T-helper 2 cell treated with Interferon-gamma antibody and Interleukin-4, amounts not matched to agents 5 μg/mL and 100 μg/mL, for 36 hours (primary cell): ENCODE results near the gene MTMR12.
A peak's percentile ranks its signal among the peaks of the same experiment; 100 is the strongest.

Experiments
- DNase-seq: peaks from one replicate; pipeline ENCODE4 v3.0.0; 2021; ENCODE audit warnings: low spot score
- H3K27ac Mint-ChIP-seq: one replicate; pipeline ENCODE4 v1.8.0; 2021; ENCODE audit warnings: mild to moderate bottlenecking, mixed read lengths
- H3K27me3 Mint-ChIP-seq: one replicate; pipeline ENCODE4 v1.8.0; 2021; ENCODE audit warnings: low read depth, mixed read lengths
- H3K36me3 Mint-ChIP-seq: one replicate; pipeline ENCODE4 v1.8.0; 2021; ENCODE audit warnings: low read depth, mixed read lengths
- H3K4me1 Mint-ChIP-seq: one replicate; pipeline ENCODE4 v1.8.0; 2021; ENCODE audit warnings: low read depth, mixed read lengths
- H3K4me3 Mint-ChIP-seq: one replicate; pipeline ENCODE4 v1.8.0; 2022; ENCODE audit warnings: mild to moderate bottlenecking, moderate library complexity, mixed read lengths
- H3K9me3 Mint-ChIP-seq: one replicate; pipeline ENCODE4 v1.8.0; 2021; ENCODE audit warnings: mixed read lengths

The MTMR12 gene

DNA sequence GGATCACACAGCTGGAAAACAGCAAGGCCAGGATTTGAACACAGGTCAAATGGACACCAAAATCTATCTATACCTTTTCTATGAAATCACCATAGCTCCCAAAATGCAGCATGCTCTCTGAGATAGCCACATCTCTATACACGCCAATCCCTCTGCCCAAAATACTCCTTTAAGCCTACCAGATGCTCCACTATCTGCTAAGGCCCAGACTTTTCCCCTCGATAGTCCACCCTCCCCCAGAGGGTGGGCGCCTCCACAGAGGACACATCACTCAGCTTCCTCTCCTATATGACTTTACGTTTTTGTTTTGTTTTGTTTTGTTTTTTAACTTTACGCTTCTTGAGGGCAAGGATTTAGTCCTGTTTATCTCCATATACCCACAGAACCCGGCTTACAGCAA lies 46.8 kb downstream of the MTMR12 start:
- no peak overlapping the region for H3K27ac Mint-ChIP-seq
- H3K27me3 Mint-ChIP-seq, result no peaks in the 10 kb centered on the region
- H3K36me3 Mint-ChIP-seq, result peaks cover 58% of the 10 kb centered on the region
- H3K9me3 Mint-ChIP-seq, result no peaks in the 10 kb centered on the region
- peaks cover 7% of the 10 kb centered on the region for H3K4me1 Mint-ChIP-seq
- DNase-seq, result no peak
- H3K4me3 Mint-ChIP-seq, result no peak overlapping the region

DNA sequence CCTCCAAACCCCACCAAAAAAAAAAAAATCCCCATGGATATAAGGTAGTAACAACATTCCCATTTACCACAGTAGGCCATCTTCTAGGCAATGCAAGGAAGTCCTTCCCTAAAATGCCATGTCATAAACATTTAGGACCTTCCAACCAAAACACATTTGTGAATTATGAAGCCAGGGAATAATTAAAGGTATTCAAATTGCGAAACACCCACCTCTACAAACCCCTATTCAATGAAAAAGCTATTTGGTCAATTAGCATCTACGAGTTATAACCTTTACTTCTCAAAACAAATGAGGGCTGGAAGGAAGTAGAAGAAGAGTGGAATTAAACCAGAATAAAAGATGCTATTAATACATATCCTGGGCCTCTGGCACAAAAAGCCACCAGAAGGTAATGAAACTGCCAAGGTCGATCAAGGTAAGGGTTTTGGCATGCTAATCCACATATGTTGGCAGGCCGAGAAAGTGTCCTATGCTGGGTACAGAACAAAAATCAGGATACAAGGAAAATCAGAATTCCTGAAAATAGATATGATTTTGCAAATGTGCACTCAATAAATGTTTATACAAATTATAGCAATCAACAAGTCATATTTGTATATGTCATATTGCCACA lies 47.7 kb downstream of the MTMR12 start:
- H3K4me1 Mint-ChIP-seq, result peaks cover 8% of the 10 kb centered on the region
- no peak for DNase-seq
- no peak overlapping the region for H3K27ac Mint-ChIP-seq
- H3K27me3 Mint-ChIP-seq, result no peaks in the 10 kb centered on the region
- H3K4me3 Mint-ChIP-seq, result no peak overlapping the region
- H3K9me3 Mint-ChIP-seq, result no peaks in the 10 kb centered on the region
- peaks cover 54% of the 10 kb centered on the region for H3K36me3 Mint-ChIP-seq

GRCh38 chr5:32263684-32264083 lies 49.1 kb downstream of the MTMR12 start:
- H3K4me3 Mint-ChIP-seq, result no peak overlapping the region
- H3K27ac Mint-ChIP-seq, result no peak overlapping the region
- H3K9me3 Mint-ChIP-seq, result no peaks in the 10 kb centered on the region
- DNase-seq, result no peak
- H3K27me3 Mint-ChIP-seq, result no peaks in the 10 kb centered on the region
- H3K4me1 Mint-ChIP-seq, result peaks cover 9% of the 10 kb centered on the region
- H3K36me3 Mint-ChIP-seq, result peaks cover 52% of the 10 kb centered on the region

DNA sequence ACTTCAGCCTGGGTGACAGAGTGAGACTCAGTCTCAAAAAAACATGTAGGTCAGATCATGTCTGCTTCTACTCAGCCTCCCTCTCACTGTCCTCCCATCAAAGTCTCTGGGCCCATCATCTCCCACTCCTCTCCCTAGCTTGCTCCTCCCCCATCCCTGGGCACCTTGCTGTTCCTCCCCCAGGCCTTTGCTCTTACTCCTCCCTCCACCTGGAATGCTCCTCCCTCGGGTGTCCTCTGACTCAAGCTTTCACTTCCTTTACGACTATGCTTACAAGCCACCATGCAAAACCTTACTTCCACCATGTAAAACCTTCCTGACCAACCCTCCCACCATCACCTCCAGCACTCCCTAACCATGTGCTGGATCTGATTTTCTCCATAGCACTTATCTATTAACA lies 51.5 kb downstream of the MTMR12 start:
- Mint-ChIP-seq H3K4me1 (peaks cover 9% of the 10 kb centered on the region), H3K36me3 (peaks cover 53% of the 10 kb centered on the region), H3K27ac (peak overlapping the region; percentile 68), H3K4me3 (no peak overlapping the region), H3K27me3 (no peaks in the 10 kb centered on the region), H3K9me3 (no peaks in the 10 kb centered on the region)
- peak; percentile 28 for DNase-seq

- no peaks in the 10 kb centered on the region for H3K9me3 Mint-ChIP-seq
- peaks cover 9% of the 10 kb centered on the region for H3K4me1 Mint-ChIP-seq
- DNase-seq, result no peak
- no peak overlapping the region for H3K27ac Mint-ChIP-seq
- H3K36me3 Mint-ChIP-seq, result peaks cover 44% of the 10 kb centered on the region
- H3K4me3 Mint-ChIP-seq, result no peak overlapping the region
- H3K27me3 Mint-ChIP-seq, result no peaks in the 10 kb centered on the region
These were observed 53.7 kb downstream of the MTMR12 start for GRCh38 chr5:32259033-32259432.

DNA sequence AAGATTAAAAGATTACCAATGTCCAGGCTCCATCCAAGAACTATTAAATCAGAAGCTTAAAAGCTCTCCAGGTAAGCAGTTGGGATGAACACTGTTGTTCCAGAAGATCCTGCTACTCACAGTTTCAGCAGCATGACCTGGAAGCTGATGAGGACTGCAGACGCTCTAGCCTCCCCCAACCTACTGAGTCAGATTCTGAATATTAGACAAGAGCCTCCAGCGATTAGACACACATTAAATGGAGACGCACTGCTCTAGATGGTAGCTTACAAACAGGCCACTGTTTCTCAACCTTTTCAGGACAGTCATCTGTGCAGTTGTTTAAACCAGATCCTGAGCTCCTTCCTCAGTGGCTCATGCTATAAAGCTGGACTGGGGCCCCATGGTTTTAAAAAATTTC lies 54.3 kb downstream of the MTMR12 start:
- Mint-ChIP-seq H3K9me3 (no peaks in the 10 kb centered on the region), H3K27me3 (no peaks in the 10 kb centered on the region)

DNA sequence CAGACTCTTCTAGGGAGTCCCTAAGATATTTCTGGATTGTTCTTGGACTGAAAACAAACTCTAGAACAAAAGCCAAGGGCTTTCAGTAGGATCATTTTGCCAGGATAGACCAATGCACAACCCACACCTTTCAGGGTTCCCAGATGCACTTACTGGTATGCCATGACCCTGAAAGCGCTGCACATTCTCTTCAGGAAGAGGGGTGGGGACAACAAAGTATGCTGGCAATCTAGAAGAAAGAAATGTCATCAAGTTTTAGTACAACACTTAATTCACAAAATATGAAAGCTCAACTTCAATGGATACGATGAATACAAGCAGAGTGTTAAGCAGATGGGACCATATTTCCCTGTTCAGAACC lies 57.2 kb downstream of the MTMR12 start:
- Mint-ChIP-seq H3K27me3 (no peaks in the 10 kb centered on the region), H3K4me1 (peaks cover 2% of the 10 kb centered on the region), H3K27ac (no peak overlapping the region), H3K36me3 (peaks cover 34% of the 10 kb centered on the region), H3K4me3 (no peak overlapping the region), H3K9me3 (no peaks in the 10 kb centered on the region)
- DNase-seq, result no peak

More for the DNA sequence above, 54.3 kb downstream of the MTMR12 start:
- no peak for DNase-seq
- peaks cover 9% of the 10 kb centered on the region for H3K4me1 Mint-ChIP-seq
- no peak overlapping the region for H3K4me3 Mint-ChIP-seq
- H3K36me3 Mint-ChIP-seq, result peaks cover 44% of the 10 kb centered on the region
- no peak overlapping the region for H3K27ac Mint-ChIP-seq

- no peak for DNase-seq
- Mint-ChIP-seq H3K9me3 (no peaks in the 10 kb centered on the region), H3K4me1 (peaks cover under 1% of the 10 kb centered on the region), H3K4me3 (no peak overlapping the region), H3K36me3 (peaks cover 30% of the 10 kb centered on the region), H3K27me3 (no peaks in the 10 kb centered on the region), H3K27ac (no peak overlapping the region)
These were observed 57.7 kb downstream of the MTMR12 start for GRCh38 chr5:32254881-32255539.

GRCh38 chr5:32251871-32252458 lies 60.8 kb downstream of the MTMR12 start:
- no peak overlapping the region for H3K4me3 Mint-ChIP-seq
- no peak overlapping the region for H3K27ac Mint-ChIP-seq
- peaks cover 32% of the 10 kb centered on the region for H3K36me3 Mint-ChIP-seq
- no peaks in the 10 kb centered on the region for H3K9me3 Mint-ChIP-seq
- no peaks in the 10 kb centered on the region for H3K27me3 Mint-ChIP-seq
- H3K4me1 Mint-ChIP-seq, result no peaks in the 10 kb centered on the region
- DNase-seq, result no peak

- peaks cover 36% of the 10 kb centered on the region for H3K36me3 Mint-ChIP-seq
- no peaks in the 10 kb centered on the region for H3K27me3 Mint-ChIP-seq
These were observed 63.1 kb downstream of the MTMR12 start for GRCh38 chr5:32249668-32250067.

GRCh38 chr5:32245742-32246141 lies 67.0 kb downstream of the MTMR12 start:
- H3K27me3 Mint-ChIP-seq, result no peaks in the 10 kb centered on the region
- H3K36me3 Mint-ChIP-seq, result peaks cover 41% of the 10 kb centered on the region
- no peak overlapping the region for H3K4me3 Mint-ChIP-seq
- H3K4me1 Mint-ChIP-seq, result no peaks in the 10 kb centered on the region
- H3K27ac Mint-ChIP-seq, result no peak overlapping the region
- no peak for DNase-seq
- no peaks in the 10 kb centered on the region for H3K9me3 Mint-ChIP-seq

More at GRCh38 chr5:32249668-32250067, 63.1 kb downstream of the MTMR12 start:
- no peak for DNase-seq
- Mint-ChIP-seq H3K4me3 (no peak overlapping the region), H3K27ac (no peak overlapping the region), H3K9me3 (no peaks in the 10 kb centered on the region), H3K4me1 (no peaks in the 10 kb centered on the region)

- Mint-ChIP-seq H3K9me3 (no peaks in the 10 kb centered on the region), H3K36me3 (peaks cover 45% of the 10 kb centered on the region), H3K4me1 (no peaks in the 10 kb centered on the region), H3K27ac (no peak overlapping the region), H3K4me3 (no peak overlapping the region), H3K27me3 (no peaks in the 10 kb centered on the region)
- no peak for DNase-seq
These were observed 68.7 kb downstream of the MTMR12 start for GRCh38 chr5:32244017-32244416.

DNA sequence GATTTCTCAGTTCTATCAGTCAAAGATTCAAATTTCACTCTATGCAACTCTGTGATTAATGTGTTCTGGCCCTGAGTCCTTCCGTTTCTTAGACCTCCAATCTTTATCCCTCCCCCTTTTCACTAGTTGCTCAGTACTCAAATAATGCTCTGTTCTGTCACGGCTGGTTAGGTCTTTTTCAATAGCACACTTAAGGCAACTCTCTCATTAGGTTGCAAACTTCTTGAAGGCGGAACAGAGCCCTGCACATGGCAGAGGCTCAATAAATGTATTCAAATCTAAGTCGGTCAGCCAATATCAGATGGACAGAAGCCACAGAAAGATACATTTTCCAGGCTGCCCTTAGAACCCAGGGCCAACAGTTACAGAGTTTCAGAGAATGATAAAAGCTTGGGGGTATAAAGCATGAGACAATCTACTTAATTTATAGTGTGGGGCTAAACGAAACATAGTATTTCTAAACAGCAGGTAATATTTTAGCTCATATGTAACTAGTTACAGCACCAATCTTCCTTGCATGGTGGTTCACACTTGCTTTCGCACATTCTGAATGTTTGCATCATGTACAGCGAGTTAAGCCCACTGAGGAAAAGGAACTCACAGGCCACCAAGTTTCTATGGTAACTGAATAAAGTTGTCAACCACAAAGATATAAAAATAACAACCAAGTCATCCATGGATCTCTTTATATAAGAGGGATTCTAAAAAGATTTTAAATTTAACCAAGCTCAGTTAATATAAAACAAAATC lies 71.5 kb downstream of the MTMR12 start:
- no peaks in the 10 kb centered on the region for H3K9me3 Mint-ChIP-seq
- H3K27me3 Mint-ChIP-seq, result no peaks in the 10 kb centered on the region
- H3K4me3 Mint-ChIP-seq, result no peak overlapping the region
- H3K4me1 Mint-ChIP-seq, result no peaks in the 10 kb centered on the region
- H3K27ac Mint-ChIP-seq, result no peak overlapping the region
- peaks cover 33% of the 10 kb centered on the region for H3K36me3 Mint-ChIP-seq
- DNase-seq, result no peak

- H3K27me3 Mint-ChIP-seq, result no peaks in the 10 kb centered on the region
- DNase-seq, result no peak
- no peaks in the 10 kb centered on the region for H3K9me3 Mint-ChIP-seq
- peaks cover 33% of the 10 kb centered on the region for H3K36me3 Mint-ChIP-seq
- H3K4me3 Mint-ChIP-seq, result no peak overlapping the region
- H3K27ac Mint-ChIP-seq, result peak overlapping the region; percentile 31
- no peaks in the 10 kb centered on the region for H3K4me1 Mint-ChIP-seq
These were observed 73.4 kb downstream of the MTMR12 start for GRCh38 chr5:32239385-32239784.
